HepG2 (cell line): ENCODE results near the gene GABRG3. TPM values are rescaled to one million over a fixed set of nuclear protein-coding genes. Genes with fewer than 3 reads are reported as not detected.

Experiments used
- ATAC-seq: fragments of 200-7000 bp; cut with Tn5 transposase; 3 replicates; pipeline ENCODE4 v1.9.1; 2020; ENCODE audit warnings: mild to moderate bottlenecking, moderate library complexity
- BruUV-seq: library from RNA; stranded (reverse); fragments of 400-500 nt; replicated peaks from 2 replicates; lab custom pipeline; 2021; lab: Mats Ljungman, UMichigan
- CTCF ChIA-PET: fragments of 300-600 bp; formaldehyde crosslinking; extraction: SDS; loops from one replicate; lab custom pipeline; 2021; ENCODE audit warnings: low total read pairs, inconsistent platforms, low intra/inter-chr PET ratio; lab: Yijun Ruan, JAX
- POLR2A ChIA-PET: fragments of 350-600 bp; sonication (Branson Sonifier 250); formaldehyde crosslinking; loops from one replicate; lab custom pipeline; 2020; ENCODE audit warnings: antibody characterized with exemption, inconsistent platforms; lab: Yijun Ruan, JAX
- DNase-seq: peaks from one replicate; pipeline ENCODE4 v3.0.0-alpha.2; 2015; ENCODE audit warnings: low spot score
- FAIRE-seq: peaks from 3 replicates; lab custom pipeline; 2011; peaks lifted over from hg19 to GRCh38; lab: Jason Lieb, UNC
- H2AFZ ChIP-seq: one replicate; pipeline ENCODE4 v1.6.1; 2011; ENCODE audit warnings: low read length, inconsistent platforms
- H3K27ac ChIP-seq: fragments of 300-600 bp; 3 replicates; pipeline ENCODE4 v1.8.0; 2011; ENCODE audit warnings: mixed run types, mild to moderate bottlenecking, mixed read lengths, low read length, inconsistent platforms; ENCODE audit not compliant: insufficient read depth; ENCODE audit errors: extremely low read length
- H3K27me3 ChIP-seq, 2 experiments: fragments of 200-600 bp in 1 of 2; 2 replicates in 1 of 2; 3 replicates in 1 of 2; pipeline versions ENCODE4 v1.6.0 to v1.8.0; 2011; ENCODE audit warnings: low read length in 2 of 2, mild to moderate bottlenecking in 2 of 2, moderate library complexity in 2 of 2, inconsistent platforms in 1 of 2; ENCODE audit not compliant: insufficient read depth in 2 of 2, control insufficient read depth in 1 of 2
- H3K36me3 ChIP-seq, 2 experiments: fragments of 200-600 bp in 1 of 2; replicated peaks in 1 of 2; 2 replicates in 1 of 2; 3 replicates in 1 of 2; pipeline versions ENCODE4 v1.5.1 to v1.8.0; 2011; ENCODE audit warnings: low read length in 2 of 2, inconsistent platforms in 1 of 2; ENCODE audit not compliant: insufficient read depth in 2 of 2, control insufficient read depth in 1 of 2
- H3K4me1 ChIP-seq: 2 replicates; pipeline ENCODE4 v1.5.1; 2012; ENCODE audit warnings: low read length, inconsistent platforms; ENCODE audit not compliant: insufficient read depth
- H3K4me2 ChIP-seq: 2 replicates; pipeline ENCODE4 v1.6.0; 2011; ENCODE audit warnings: low read depth, low read length, inconsistent platforms
- H3K4me3 ChIP-seq, 3 experiments: fragments of 200-600 bp in 1 of 3; sonication (generic), shearing (Covaris generic) in 1 of 3; replicated peaks in 1 of 3; 2 replicates each; pipeline ENCODE4 v1.5.1; 2011 to 2016; ENCODE audit warnings: low read length in 3 of 3, inconsistent platforms in 2 of 3, low read depth in 2 of 3, mild to moderate bottlenecking in 2 of 3, control low read depth in 1 of 3, mixed read lengths in 1 of 3; ENCODE audit not compliant: insufficient read depth in 1 of 3
- H3K79me2 ChIP-seq: one replicate; pipeline ENCODE4 v1.6.1; 2011; ENCODE audit warnings: low read length, inconsistent platforms; ENCODE audit not compliant: insufficient read depth
- H3K9ac ChIP-seq: 2 replicates; pipeline ENCODE4 v1.6.0; 2011; ENCODE audit warnings: mild to moderate bottlenecking, low read depth, low read length, inconsistent platforms; ENCODE audit not compliant: insufficient read depth
- H3K9me3 ChIP-seq: 2 replicates; pipeline ENCODE4 v1.5.1; 2012; ENCODE audit warnings: mild to moderate bottlenecking, low read length
- H4K20me1 ChIP-seq: 2 replicates; pipeline ENCODE4 v1.6.0; 2011; ENCODE audit warnings: inconsistent platforms, mild to moderate bottlenecking, low read length, moderate library complexity; ENCODE audit not compliant: insufficient read depth
- ISX ChIP-seq: sonication (generic); formaldehyde crosslinking; conservative IDR thresholded peaks from 2 replicates; pipeline ENCODE4 v1.5.0; 2020; ENCODE audit warnings: missing genetic modification reagents
- KLF16 ChIP-seq, 2 experiments: sonication (generic) in 1 of 2; formaldehyde crosslinking in 1 of 2; IDR thresholded peaks; 2 replicates each; pipeline versions ENCODE4 v1.6.1 to v1.8.0; 2016 to 2023; ENCODE audit warnings: missing genetic modification reagents in 2 of 2, missing compliant biosample characterization in 1 of 2
- MZF1 ChIP-seq: sonication (generic); formaldehyde crosslinking; IDR thresholded peaks from 2 replicates; pipeline ENCODE4 v1.8.1; 2023; ENCODE audit warnings: mild to moderate bottlenecking, missing genetic modification reagents, borderline replicate concordance
- RXRB ChIP-seq: IDR thresholded peaks from 2 replicates; pipeline ENCODE4 v1.6.1; 2016; ENCODE audit warnings: borderline replicate concordance, missing genetic modification reagents, missing compliant biosample characterization
- STAT5B ChIP-seq: sonication (generic); formaldehyde crosslinking; IDR thresholded peaks from 2 replicates; pipeline ENCODE4 v1.4.0; 2020; ENCODE audit warnings: missing genetic modification reagents
- TBP ChIP-seq: sonication (generic); formaldehyde crosslinking; IDR thresholded peaks from 2 replicates; pipeline ENCODE4 v1.5.0; 2020; ENCODE audit warnings: missing genetic modification reagents
- YY1 ChIP-seq: IDR thresholded peaks from 2 replicates; pipeline ENCODE4 v1.6.1; 2011; ENCODE audit warnings: low read length, low read depth, moderate library complexity, mild to moderate bottlenecking; ENCODE audit not compliant: insufficient read depth, insufficient replicate concordance
- ZFP62 ChIP-seq: sonication (generic); formaldehyde crosslinking; IDR thresholded peaks from 2 replicates; pipeline ENCODE4 v1.4.0; 2020; ENCODE audit warnings: missing genetic modification reagents
- ZMYM4 ChIP-seq: sonication (generic); formaldehyde crosslinking; IDR thresholded peaks from 2 replicates; pipeline ENCODE4 v1.8.1; 2023; ENCODE audit warnings: mild to moderate bottlenecking, missing genetic modification reagents
- ZNF24 ChIP-seq: fragments of 450-650 bp; IDR thresholded peaks from 2 replicates; pipeline ENCODE4 v1.6.1; 2017; ENCODE audit warnings: antibody characterized with exemption, mild to moderate bottlenecking
- ZNF580 ChIP-seq: IDR thresholded peaks from 2 replicates; pipeline ENCODE4 v1.6.1; 2016; ENCODE audit warnings: low read depth, borderline replicate concordance
- WGBS: methylation state at CpG from one replicate; pipeline ENCODE4 v1.1.6; 2017; ENCODE audit warnings: low lambda C conversion rate; 5-methylcytosine and 5-hydroxymethylcytosine counted together
- in situ Hi-C: cut with HindIII; loops from 2 replicates; pipeline ENCODE4 v1.10.0; 2017; ENCODE audit warnings: low pct_unique_long_range_greater_than_20kb; ENCODE audit not compliant: extremely low pct_ligation_motif_present
- intact Hi-C: fragments of 100-400 bp; cut with micrococcal nuclease; formaldehyde crosslinking; loops from one replicate; pipeline ENCODE4 v1.10.0; 2022; ENCODE audit not compliant: unreplicated experiment
- polyA plus RNA-seq, 8 experiments: library from polyadenylated mRNA; depleted of rRNA in 3 of 8; stranded (reverse) in 7 of 8; unstranded in 1 of 8; fragments of >200 nt; fragmentation: Illumina TruSeq in 4 of 8; extraction: Trizol in 4 of 8; gene quantifications; 2 replicates each; pipeline versions ENCODE4 v1.2.1 to v1.2.3, GENCODE V29; 2011 to 2016; ENCODE audit warnings: low read depth in 4 of 8, missing spikeins in 1 of 8, mixed read lengths in 1 of 8; ENCODE audit not compliant: insufficient read depth in 1 of 8
- total RNA-seq, 5 experiments: library from RNA; depleted of rRNA; stranded (reverse); fragments of >200 nt; fragmentation: Illumina TruSeq; extraction: Trizol; gene quantifications; 2 replicates each; pipeline ENCODE4 v1.2.3, GENCODE V29; 2016; ENCODE audit warnings: low read depth in 1 of 5

Gene GABRG3
- total and polyA plus RNA-seq, 2 of the 13 experiments (the other 11 are each of a cell fraction or from before 2014, with no cell fraction given), result not detected

- TF ChIP-seq KLF16 (CRISPR knock-in tag; IDR thresholded peaks at IDR 0.05), result no peak
- no peak for TF ChIP-seq YY1
- no peak for TF ChIP-seq ZNF24
- no peak for TF ChIP-seq ZFP62 (CRISPR knock-in tag)
- no peak for TF ChIP-seq MZF1 (CRISPR knock-in tag)
- TF ChIP-seq TBP (CRISPR knock-in tag), result no peak
- no peak for TF ChIP-seq ISX (CRISPR knock-in tag)
- TF ChIP-seq RXRB (CRISPR knock-in tag), result no peak
- no peak for TF ChIP-seq STAT5B (CRISPR knock-in tag)
- no peak for TF ChIP-seq ZMYM4 (CRISPR knock-in tag)
These were observed 201.8 kb downstream of the GABRG3 start (continued) for GRCh38 chr15:27172821-27173220.

- no TSS peak for BruUV-seq
- ATAC-seq, result no peak
These were observed 204.6 kb downstream of the GABRG3 start for GRCh38 chr15:27175472-27176153.

More at GRCh38 chr15:27175472-27176153, 204.6 kb downstream of the GABRG3 start:
- no peaks in the 10 kb centered on the region for H4K20me1 ChIP-seq
- no peak for TF ChIP-seq ZNF580 (CRISPR knock-in tag)
- FAIRE-seq, result no peak
- no peak for DNase-seq
- 4% methylated on average over 2 of the region's 2 CpGs for WGBS
- no peaks in the 10 kb centered on the region for H3K79me2 ChIP-seq
- H3K4me1 ChIP-seq, result no peaks in the 10 kb centered on the region
- intact Hi-C loops, result no loop called here
- no peak overlapping the region for H3K4me3 ChIP-seq
- no peak overlapping the region for H2AFZ ChIP-seq
- H3K27ac ChIP-seq, result no peak overlapping the region
- ChIA-PET CTCF (no interaction called here), POLR2A (no interaction called here)
- peaks cover 68% of the 10 kb centered on the region for H3K9me3 ChIP-seq
- no peak overlapping the region for H3K4me2 ChIP-seq
- no peaks in the 10 kb centered on the region for H3K27me3 ChIP-seq
- no peaks in the 10 kb centered on the region for H3K36me3 ChIP-seq
- in situ Hi-C loops, result no loop called here
- H3K9ac ChIP-seq, result no peak overlapping the region
